ENCODE measurements around the gene GSE1.

Gene GSE1

GRCh38 chr16:85636234-85636812 lies 23.2 kb downstream of the GSE1 start:
- DNase-seq: no peak

- DNase-seq: no peak
Measured at GRCh38 chr16:85637061-85637807, 24.1 kb downstream of the GSE1 start.

DNA sequence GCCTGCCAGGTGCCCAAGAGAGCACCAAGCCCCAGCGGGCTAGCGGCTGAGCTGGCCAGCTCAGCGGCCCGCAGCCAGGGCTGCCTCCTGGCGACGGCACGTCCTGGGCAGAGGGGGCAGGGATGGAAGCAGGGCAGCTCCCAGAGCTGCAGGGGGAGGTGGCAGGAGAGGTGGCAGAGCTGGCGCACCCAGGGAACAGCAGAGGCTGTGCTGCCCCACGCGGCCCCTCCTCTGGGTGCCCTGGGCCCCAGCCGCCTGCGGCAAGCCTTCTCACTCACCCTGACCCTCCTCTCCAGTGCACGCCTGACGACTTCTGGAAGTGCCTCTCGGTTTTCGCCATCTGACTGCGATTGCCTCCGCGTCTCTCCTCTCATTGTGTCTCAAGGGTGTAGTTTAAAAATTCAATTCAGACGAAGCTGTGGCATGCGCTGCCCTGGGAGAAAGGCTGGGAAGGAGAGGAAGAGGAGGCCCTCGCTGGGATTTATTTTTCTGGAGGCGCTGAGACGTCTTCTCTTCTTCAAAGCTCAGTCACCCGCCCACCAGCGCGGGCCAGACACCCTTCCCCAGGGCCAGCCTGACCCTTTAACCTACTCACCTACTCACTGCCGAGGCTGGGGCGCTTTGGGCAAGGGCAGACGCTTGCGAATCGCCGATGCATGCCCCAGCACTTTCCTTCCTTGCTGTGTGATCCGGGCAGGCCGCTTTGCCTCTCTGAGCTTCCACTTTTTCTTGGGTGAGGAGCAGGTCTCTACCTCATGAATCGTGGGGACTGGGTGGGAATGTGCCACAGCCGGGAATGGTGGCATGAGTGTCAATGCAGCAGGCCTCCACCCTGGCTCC lies 24.9 kb downstream of the GSE1 start:
- no peak for DNase-seq

DNA sequence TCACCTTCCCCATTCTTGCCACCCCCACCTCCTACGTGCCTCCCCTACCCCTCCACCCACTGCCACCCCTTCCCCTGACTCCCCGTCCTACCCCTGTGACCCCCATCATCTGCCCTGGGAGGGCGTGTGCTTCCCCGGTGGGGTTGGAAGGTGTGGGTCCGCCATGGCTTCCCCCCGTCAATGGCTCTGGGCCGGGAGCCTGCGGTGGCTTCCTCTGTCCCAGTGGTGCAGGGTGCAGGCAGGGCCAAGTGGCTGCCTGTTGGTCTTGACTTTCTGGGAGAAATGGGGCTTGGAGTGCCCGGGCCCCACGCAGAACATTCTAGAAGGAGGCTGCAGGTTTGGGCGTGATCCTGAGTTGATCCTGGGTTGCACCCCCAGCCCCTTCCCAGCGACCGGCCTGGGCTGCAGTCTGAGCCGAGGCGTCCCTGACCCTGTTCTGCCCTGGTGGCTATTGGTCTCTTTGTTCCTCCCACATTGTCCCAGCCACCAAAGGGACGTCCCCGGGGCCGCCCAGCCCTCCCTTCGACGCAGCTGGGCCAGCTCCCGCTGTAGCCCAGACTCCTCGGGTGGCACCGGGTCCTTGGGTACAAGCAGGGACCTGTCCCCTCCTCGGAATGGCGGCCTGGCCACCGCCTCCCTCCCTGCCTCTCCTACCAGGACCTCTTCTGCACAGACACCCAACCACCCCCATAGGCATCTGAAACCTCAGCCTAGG lies 25.7 kb downstream of the GSE1 start:
- no peak for DNase-seq

GRCh38 chr16:85639529-85640253 lies 26.6 kb downstream of the GSE1 start:
- no peak for DNase-seq

DNA sequence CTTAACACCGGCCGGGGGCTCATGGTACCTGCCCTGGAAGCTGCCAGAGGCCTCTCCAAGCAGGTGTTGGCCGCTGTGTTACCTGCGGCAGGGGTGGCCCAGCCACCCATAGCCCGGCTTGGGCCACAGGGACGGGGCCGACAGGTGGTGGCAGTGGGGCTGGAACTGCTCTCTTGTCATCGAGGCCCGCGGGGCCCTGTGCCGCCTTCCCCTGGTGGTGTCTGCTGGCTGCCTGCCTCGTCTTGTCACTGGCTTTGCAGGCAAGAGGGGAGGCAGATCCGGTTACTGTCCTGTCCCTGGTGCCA lies 27.1 kb downstream of the GSE1 start:
- DNase-seq: no peak

GRCh38 chr16:85640585-85640984 lies 27.5 kb downstream of the GSE1 start:
- no peak for DNase-seq

- no peak for DNase-seq
Measured at GRCh38 chr16:85641305-85641704, 28.2 kb downstream of the GSE1 start.

GRCh38 chr16:85641776-85642176 lies 28.7 kb downstream of the GSE1 start:
- DNase-seq: no peak

DNA sequence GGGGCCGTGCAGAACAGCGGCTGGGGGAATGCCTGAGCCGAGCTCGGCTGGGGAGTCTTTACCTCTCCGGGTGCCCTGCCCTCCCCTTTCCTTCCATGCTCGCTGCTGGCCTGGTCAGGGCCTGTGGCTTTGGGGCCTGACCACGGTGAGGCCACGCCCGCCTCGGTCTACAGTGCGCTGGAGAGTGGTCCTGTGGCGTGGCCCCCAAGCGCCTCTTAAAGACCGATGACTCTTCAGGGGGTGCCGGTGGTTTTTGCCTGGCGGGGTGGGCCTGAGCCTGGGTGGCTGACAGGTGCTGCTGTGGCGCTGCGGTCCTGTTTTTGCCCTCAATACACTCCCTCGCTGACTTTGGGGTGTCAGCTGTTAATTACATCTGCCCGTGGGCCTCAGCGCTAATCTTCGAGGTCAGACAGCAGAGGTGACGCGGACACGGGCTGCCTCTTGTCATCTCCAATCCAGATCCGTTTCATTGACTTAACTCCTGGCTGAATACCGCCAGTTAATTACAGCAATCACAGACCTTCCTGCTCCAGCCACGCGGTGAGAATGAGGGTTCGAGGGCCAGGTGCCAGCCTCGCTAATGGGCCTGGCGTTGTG lies 29.7 kb downstream of the GSE1 start:
- DNase-seq: no peak

DNA sequence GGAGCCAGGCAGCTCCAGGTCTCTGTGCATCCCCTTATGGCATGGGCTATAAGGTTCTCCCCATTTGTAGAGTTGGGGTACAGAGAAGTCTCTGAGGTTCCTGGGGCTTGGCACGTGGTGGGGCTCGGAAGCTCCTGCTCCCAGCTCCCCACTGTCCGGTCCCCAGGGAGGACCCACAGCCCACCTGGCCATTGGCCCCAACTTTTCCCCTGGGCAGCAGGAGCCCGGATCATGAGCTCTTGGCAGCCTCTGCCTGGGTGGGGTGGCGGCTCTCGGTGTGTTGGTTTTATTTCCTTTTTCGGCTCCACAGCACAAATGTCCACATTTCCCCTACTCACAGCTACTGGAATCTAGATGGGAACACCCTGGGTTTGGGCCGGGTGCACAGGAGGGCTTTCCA lies 30.5 kb downstream of the GSE1 start:
- DNase-seq: no peak

GRCh38 chr16:85644093-85644712 lies 31.1 kb downstream of the GSE1 start:
- no peak for DNase-seq

DNA sequence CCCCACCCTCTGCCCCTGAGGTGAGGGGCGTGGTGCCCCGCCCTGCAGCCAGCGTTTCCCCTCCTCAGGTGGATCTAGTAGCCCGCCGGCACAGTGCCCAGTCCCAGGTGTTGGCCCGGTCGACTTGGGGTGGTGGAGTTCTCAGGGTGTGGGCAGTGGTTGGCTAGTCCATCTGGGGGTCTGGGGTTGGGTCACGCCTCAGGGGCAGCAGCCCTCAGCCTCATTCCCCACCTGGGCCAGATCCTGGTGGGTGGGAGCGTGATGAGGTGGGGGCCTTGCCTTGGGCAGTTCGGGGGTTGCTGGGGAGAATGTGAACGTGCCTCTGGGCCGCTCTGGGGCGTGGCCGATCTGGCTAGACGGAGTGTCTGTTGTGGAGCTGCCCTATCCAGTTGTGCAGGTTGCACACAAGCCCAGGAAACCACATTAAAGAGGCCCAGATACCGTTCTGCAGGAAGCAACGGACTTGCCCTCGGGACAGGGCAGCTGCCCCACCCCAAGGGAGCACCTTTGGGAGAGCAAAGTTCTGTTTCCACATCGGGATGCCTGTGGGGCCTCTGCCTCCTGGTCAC lies 32.0 kb downstream of the GSE1 start:
- DNase-seq: no peak

GRCh38 chr16:85646358-85646907 lies 33.3 kb downstream of the GSE1 start:
- no peak for DNase-seq

DNA sequence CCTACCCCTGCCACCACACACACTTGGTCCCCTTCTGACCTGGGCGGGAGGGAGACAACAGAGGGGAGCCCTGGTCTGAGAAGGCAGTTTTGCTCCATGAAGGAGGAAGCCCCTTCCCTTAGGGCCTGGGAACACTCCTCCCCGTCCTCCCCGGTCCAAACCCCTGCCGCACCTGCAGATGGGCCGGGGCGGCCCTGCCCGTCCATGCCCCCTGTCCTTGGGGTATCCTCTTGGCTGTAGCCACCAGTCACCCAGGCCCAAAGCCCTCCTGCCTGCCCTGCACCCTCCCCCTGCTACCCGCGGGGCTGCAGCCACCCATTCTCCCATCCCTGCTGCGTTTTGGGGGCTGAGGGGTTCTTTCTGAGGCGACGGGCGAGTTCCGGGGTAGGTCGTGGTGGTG lies 33.9 kb downstream of the GSE1 start:
- DNase-seq: no peak

GRCh38 chr16:85648070-85648714 lies 35.1 kb downstream of the GSE1 start:
- no peak for DNase-seq

DNA sequence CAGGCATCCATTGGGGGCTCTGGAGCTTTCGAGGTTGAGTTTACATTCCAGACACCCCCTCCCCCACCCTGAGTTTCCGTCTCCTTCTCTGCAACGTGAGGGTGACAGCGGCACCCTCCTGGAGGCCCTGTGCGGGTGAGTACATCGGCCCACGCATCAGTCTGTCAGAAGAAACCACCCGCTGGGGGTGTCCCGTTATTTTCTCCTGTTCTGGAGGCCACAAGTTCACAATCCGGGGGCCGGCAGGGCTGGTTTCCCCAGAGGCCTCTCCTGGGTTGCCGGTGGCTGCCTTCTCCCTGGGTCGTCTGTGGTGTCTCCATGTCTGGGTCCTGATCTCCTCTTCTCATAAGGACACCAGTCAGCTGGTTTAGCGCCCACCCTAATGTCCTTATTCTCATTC lies 35.7 kb downstream of the GSE1 start:
- DNase-seq: no peak

GRCh38 chr16:85649411-85650134 lies 36.5 kb downstream of the GSE1 start:
- no peak for DNase-seq

DNA sequence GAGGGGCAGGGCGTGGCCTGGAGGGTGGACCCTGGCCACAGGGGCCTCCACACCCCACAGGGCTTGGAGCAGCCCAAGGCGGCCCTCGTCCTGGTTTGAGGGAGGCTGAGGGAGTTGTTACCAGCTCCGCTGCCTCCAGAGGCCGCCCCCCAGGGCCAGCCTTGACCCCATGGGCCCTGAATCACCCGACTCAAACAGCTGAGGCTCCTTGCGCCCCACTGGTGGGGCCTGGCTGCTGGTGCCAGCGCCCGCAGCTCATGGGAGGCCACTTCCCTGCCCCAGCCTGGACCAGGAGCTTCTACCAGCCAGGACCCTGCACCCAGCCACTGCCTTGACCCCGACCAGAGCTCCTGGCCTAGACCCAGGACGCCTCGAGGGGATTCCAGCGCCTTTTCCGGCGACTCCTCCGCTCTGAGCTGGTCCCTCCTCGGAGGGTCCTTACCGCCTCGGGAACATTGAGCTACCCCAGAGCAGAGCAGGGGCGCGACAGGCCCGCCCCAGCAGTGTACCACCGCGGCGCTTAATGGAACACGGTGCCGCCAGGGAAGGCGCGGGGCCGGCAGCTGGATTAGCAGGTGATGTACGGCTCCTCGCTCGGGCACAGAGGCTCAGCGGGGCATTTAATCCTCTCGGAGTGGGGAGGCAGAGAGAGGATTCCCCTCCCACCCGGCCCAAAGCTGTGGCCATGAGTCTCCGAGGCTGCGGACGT lies 37.2 kb downstream of the GSE1 start:
- DNase-seq: no peak

Data from CD4-positive, alpha-beta T cell treated with Interleukin-17A for 1 hour (primary cell).